PFSK-1 (cell line): Measurements from ENCODE around the gene TMEM203.

Experiments used
- POLR2AphosphoS5 ChIP-seq: IDR thresholded peaks from 2 replicates; pipeline ENCODE4 v1.6.1; 2012; ENCODE audit warnings: low read depth, mild to moderate bottlenecking, control low read depth, low read length, moderate library complexity
- SIN3A ChIP-seq: IDR thresholded peaks from 2 replicates; pipeline ENCODE4 v1.6.1; 2012; ENCODE audit warnings: mild to moderate bottlenecking, low read length, moderate library complexity, borderline replicate concordance; ENCODE audit not compliant: insufficient read depth
- TF ChIP-seq, protein P1 (sequence below), 2 experiments: IDR thresholded peaks; 2 replicates each; pipeline versions ENCODE4 v1.6.1 to v1.8.0; 2011 to 2012; ENCODE audit warnings: low read depth in 2 of 2, low read length in 2 of 2, control low read depth in 1 of 2, inconsistent platforms in 1 of 2, mild to moderate bottlenecking in 1 of 2, moderate library complexity in 1 of 2; ENCODE audit not compliant: insufficient read depth in 1 of 2

DNA sequence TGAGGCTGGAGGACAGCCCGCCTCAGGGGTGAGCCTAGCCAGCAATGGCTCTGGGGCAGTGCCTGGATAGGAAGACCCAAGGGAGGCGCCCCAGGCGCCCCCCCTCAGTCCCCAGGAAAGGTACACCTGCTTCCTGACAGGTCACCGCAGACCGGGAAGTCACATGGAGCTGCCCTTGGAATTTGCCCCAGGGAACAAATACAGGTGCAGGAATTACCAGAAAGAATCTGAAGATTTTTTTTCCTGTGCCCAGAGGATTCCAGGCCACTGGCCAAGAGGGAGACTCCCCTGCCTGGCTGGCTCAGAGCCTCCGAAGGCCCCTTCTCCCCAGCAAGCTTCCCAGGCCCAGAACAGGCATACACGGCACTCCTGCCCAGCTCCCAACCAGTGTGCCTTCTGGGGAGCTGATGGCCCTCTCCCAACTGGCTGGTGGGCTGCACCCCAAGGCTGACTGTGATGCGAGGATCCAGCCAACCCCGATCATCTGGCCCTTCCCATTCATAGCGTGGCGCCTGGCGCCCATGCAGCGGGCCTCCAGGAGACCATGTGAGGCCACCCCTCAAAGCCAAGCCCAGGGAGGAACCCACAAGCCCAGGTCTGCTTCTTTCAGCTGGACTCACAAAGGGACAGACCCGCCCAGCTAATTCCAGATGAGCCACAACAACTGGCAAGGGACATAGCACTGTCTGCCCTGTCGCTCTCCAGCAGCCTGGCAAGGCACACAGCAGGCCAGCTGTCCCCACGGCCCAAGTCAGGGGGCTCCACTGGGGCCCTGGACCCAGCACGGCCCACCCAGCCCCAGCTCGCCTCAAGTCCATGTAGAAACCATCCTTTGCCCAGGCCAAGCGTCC is 7.2 kb downstream of the TMEM203 start:
- TF ChIP-seq POLR2AphosphoS5 (no peak), SIN3A (no peak)
- TF ChIP-seq, protein P1, sequence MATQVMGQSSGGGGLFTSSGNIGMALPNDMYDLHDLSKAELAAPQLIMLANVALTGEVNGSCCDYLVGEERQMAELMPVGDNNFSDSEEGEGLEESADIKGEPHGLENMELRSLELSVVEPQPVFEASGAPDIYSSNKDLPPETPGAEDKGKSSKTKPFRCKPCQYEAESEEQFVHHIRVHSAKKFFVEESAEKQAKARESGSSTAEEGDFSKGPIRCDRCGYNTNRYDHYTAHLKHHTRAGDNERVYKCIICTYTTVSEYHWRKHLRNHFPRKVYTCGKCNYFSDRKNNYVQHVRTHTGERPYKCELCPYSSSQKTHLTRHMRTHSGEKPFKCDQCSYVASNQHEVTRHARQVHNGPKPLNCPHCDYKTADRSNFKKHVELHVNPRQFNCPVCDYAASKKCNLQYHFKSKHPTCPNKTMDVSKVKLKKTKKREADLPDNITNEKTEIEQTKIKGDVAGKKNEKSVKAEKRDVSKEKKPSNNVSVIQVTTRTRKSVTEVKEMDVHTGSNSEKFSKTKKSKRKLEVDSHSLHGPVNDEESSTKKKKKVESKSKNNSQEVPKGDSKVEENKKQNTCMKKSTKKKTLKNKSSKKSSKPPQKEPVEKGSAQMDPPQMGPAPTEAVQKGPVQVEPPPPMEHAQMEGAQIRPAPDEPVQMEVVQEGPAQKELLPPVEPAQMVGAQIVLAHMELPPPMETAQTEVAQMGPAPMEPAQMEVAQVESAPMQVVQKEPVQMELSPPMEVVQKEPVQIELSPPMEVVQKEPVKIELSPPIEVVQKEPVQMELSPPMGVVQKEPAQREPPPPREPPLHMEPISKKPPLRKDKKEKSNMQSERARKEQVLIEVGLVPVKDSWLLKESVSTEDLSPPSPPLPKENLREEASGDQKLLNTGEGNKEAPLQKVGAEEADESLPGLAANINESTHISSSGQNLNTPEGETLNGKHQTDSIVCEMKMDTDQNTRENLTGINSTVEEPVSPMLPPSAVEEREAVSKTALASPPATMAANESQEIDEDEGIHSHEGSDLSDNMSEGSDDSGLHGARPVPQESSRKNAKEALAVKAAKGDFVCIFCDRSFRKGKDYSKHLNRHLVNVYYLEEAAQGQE (IDR thresholded peaks at IDR 0.05; ENCODE audit: insufficient read depth in 1 of 2, low read depth in 2 of 2, low read length in 2 of 2) = no peak
